NOMO-1 (cell line): ENCODE data around the gene ARID3B.

Experiments
- DNase-seq, 2 experiments: peaks; one replicate each; lab custom pipeline; 2025; ENCODE audit not compliant: unreplicated experiment in 2 of 2; lab: John Stamatoyannopoulos, UW

ARID3B gene

DNA sequence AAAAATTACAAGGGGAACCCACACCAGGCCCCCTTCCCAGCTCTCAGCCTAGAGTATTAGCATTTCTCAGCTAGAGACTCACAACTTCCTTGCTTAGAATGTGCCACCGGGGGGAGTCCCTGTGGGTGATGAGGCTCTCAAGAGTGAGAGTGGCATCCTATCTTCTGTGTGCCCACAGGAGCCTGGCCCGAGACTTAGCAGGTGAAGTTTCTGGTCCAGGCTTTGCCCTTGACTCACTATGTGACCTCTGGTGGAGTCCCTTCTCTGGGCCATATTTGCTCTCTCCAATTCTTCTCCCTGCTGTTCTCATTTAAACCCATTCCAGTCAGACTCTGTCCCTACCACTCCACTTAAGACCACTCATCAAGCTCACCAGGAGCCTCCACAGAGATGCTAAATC lies 92.8 kb downstream of the ARID3B start:
- DNase-seq, result no peak

DNA sequence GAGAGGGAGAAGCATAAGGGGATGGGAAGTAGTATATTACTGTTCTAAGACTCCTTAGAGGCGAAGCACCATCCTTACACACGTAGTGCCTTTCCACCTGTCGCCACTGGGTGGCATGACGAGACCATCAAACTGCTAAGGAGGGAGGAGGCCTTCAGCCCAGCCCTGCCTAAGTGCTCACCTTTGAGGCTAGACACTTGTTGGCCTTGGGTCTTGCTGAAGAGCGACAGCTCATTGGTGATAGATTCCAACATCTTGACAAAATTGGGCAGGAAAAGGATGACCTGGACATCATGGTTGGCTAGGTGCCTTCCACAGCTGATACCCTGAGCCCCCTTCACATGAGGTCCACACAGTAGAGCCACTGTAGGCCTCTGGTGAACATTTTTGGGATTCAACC lies 94.2 kb downstream of the ARID3B start:
- DNase-seq, result peak; percentile 38 to 62

DNA sequence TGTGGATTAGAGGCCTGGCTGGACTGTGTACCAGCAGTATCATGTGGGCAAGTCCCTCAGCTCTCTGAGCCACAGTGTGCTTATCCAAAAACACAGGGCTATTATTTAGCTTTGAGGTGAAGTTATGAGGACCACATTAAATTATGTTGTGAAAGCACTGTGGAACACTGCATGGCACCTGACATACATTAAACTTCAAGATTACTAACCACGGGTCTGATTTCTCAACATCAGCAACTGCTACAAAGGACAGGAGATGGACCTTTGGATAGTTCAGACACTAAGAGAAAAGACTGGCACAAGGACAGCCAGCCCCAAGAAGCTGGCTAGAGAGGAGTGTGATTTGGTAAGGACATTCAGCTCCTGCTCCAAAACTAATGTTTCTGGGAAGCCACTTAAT lies 96.0 kb downstream of the ARID3B start:
- no peak for DNase-seq

DNA sequence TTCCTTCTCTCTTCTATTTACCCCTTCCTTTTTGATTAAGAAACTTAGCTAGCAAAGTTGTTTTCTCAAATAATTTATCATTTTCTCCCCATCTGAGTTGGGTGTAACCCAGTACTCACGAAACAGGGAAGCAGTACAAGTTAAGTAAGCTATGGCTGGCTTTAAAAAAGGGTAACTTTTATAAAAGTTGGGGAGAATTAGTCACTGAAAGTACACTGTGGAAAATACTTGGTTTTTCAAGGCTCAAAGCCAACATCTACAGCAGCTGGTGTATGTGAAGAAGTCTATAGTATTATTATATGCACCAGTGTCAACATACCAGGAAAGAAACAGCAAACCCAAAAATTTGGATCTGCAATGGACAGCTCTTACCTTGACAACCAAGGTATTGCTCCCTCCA lies 100.1 kb downstream of the ARID3B start:
- DNase-seq, result no peak

DNA sequence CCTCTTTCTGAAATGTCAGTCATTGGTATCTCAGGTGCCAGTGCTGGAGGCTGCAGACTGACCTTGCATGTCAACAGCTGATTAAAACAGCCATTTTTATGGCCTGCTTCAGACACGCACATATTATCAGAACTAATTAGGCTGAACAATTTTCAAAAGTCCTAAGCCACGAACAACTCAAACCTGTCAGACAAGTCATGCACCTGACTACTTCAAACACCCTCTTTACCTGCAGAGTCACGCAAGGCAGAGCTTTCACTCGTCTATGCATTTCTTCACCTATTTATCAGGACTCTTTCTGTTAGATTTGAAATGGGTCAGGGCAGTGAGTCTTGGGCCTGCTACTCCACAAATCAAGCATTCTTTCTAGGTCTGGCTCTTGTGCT lies 101.3 kb downstream of the ARID3B start:
- no peak for DNase-seq

DNA sequence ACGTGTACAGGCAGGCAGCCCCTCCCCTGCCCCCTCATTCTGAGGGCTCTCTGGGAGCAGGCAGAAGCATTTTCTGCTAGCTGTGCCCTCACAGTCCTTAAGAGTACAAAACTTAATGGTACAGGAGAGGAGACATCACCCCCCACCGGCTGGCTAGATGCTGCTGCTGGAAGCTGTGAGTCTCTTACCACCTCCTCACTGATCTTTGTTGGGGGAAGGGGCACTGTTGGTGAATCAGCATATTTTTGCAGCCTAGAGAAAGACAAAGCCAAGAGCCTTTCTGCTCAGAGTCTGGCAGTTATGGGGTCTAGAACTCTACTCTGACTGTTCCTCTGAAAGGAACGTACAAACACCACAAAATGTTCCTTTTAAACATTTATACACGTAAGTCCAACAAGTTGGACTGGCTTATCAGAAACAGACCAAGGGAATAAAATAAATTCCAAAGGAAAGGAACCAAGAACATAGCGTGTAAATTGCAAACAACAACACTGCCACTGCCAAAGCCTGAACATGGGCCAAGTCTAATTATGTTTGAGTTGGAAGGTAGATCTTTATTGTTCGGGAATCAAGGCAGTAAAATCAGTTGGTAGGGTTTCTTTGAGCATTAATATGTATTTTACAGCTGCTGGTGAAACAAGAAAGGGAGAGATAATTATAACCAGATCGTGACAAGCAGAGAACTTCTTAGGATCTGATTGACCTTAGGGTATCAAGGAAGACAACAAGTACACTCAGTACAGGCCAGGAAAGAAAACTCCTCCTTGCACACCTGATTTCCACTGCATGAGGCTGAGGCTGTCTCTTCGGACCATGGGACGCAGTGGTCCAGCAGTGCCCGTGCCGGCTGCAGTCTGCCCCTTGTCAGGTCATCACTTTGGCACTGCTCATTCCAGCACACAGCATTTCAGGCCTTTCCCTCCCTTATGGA lies 102.0 kb downstream of the ARID3B start:
- no peak for DNase-seq

DNA sequence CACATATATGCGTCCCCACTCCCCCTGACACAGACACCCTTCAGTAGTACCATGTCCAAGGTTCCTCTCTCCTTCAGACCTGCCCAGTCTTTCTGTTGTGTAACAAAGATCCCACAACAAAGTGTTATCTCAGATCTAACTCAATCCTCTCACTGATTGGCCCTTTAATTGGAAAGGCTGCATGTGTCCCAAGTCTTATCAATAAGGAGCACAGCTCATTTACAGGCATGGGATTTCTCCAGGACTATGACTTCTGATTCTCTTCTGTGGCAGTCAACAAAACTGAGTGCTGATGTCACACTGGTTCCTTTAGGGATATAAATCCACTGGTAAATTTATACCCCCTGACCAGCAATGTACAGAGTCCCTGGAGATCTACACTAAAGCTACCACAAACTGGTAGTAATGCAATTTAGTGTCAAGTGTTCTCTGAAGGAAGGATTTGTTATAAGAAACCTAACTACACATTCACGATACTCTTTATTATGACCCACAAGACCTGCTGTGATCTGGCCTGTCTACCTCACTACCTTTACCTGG lies 102.7 kb downstream of the ARID3B start:
- no peak for DNase-seq

DNA sequence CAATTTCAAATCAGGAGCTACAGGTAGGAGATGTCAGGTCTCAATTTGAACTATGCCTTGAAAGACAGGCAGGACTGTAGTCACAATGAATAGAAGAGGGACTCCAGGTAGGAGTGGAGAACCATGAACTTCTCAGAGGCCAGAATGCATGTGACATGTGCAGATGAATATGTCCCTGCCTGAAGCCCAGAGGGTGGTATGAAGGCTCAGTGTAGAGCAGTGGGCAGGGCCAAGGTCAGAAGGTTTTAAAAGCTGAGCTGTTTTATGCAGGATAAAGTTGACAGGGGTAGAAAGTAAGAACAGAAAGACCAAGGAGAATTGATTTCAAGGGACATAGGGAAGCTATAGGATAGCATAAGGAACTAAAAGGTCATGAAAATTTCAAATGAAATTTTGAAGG lies 105.5 kb downstream of the ARID3B start:
- no peak for DNase-seq
